Panc1 (cell line): Measurements from ENCODE around the gene GADD45G. TPM values are rescaled to one million over a fixed set of nuclear protein-coding genes. Genes with fewer than 3 reads are reported as not detected.

Source experiments
- ATAC-seq: fragments of 200-7000 bp; cut with Tn5 transposase; 2 replicates; pipeline ENCODE4 v1.9.1; 2020; ENCODE audit warnings: mild to moderate bottlenecking, moderate library complexity
- BruUV-seq: library from RNA; stranded (reverse); fragments of 400-500 nt; replicated peaks from 2 replicates; lab custom pipeline; 2021; lab: Mats Ljungman, UMichigan
- CTCF ChIA-PET: fragments of 300-600 bp; sonication (Branson Sonifier 250); formaldehyde crosslinking; loops from one replicate; lab custom pipeline; 2022; ENCODE audit warnings: antibody characterized with exemption; lab: Charles Lee
- POLR2A ChIA-PET: fragments of 300-600 bp; sonication (Branson Sonifier 250); formaldehyde crosslinking; loops from one replicate; lab custom pipeline; 2022; ENCODE audit warnings: antibody characterized with exemption; lab: Charles Lee
- DNase-seq: peaks from one replicate; pipeline ENCODE4 v3.0.0-alpha.2; 2010; ENCODE audit warnings: low read depth, low spot score
- H3K27ac ChIP-seq: 2 replicates; pipeline ENCODE4 v1.5.1; 2011; ENCODE audit warnings: mild to moderate bottlenecking, low read length, inconsistent platforms
- H3K27me3 ChIP-seq: fragments of 200-500 bp; sonication (Bioruptor generic); 2 replicates; pipeline ENCODE4 v1.6.0; 2014; ENCODE audit warnings: low read length, inconsistent platforms; ENCODE audit not compliant: control insufficient read depth, insufficient read depth
- H3K36me3 ChIP-seq: fragments of 200-500 bp; sonication (Bioruptor generic); 2 replicates; pipeline ENCODE4 v1.5.1; 2014; ENCODE audit warnings: inconsistent platforms, mild to moderate bottlenecking, low read length, moderate library complexity; ENCODE audit not compliant: control insufficient read depth, insufficient read depth
- H3K4me1 ChIP-seq: 2 replicates; pipeline ENCODE4 v1.5.1; 2011; ENCODE audit warnings: inconsistent platforms, mild to moderate bottlenecking, low read length, moderate library complexity; ENCODE audit not compliant: control insufficient read depth, insufficient read depth
- H3K4me3 ChIP-seq, 2 experiments: 2 replicates each; pipeline ENCODE4 v1.5.1; 2011 to 2012; ENCODE audit warnings: low read depth in 2 of 2, low read length in 2 of 2, mild to moderate bottlenecking in 2 of 2, inconsistent platforms in 1 of 2, moderate library complexity in 1 of 2
- H3K9me3 ChIP-seq: fragments of 200-500 bp; sonication (Bioruptor generic); 2 replicates; pipeline ENCODE4 v1.5.1; 2014; ENCODE audit warnings: low read depth, mild to moderate bottlenecking, inconsistent platforms, low read length, moderate library complexity; ENCODE audit not compliant: control insufficient read depth, insufficient read depth
- CTCF ChIP-seq: fragments of 450-650 bp; IDR thresholded peaks from 2 replicates; pipeline ENCODE4 v1.5.1; 2017; ENCODE audit warnings: mild to moderate bottlenecking
- POLR2AphosphoS5 ChIP-seq: IDR thresholded peaks from 2 replicates; pipeline ENCODE4 v1.6.1; 2012; ENCODE audit warnings: mild to moderate bottlenecking, low read depth, low read length, moderate library complexity
- REST ChIP-seq, 2 experiments: IDR thresholded peaks; 2 replicates each; pipeline ENCODE4 v1.6.1; 2011 to 2012; ENCODE audit warnings: low read depth in 2 of 2, control low read depth in 1 of 2, low read length in 1 of 2, mild to moderate bottlenecking in 1 of 2, moderate library complexity in 1 of 2; ENCODE audit not compliant: insufficient read depth in 1 of 2
- SIN3A ChIP-seq: IDR thresholded peaks from 2 replicates; pipeline ENCODE4 v1.6.1; 2012; ENCODE audit warnings: low read depth, mild to moderate bottlenecking, low read length, moderate library complexity, borderline replicate concordance; ENCODE audit not compliant: insufficient read depth
- TCF7L2 ChIP-seq: IDR thresholded peaks from 2 replicates; pipeline ENCODE4 v1.6.1; 2011; ENCODE audit warnings: mild to moderate bottlenecking, low read depth, low read length, inconsistent platforms
- in situ Hi-C: cut with HindIII; loops from 2 replicates; pipeline ENCODE4 v1.10.0; 2016; ENCODE audit warnings: low sequenced_read_pairs, low pct_unique_long_range_greater_than_20kb
- intact Hi-C: fragments of 100-400 bp; cut with micrococcal nuclease; formaldehyde crosslinking; loops from one replicate; pipeline ENCODE4 v1.10.0; 2022; ENCODE audit not compliant: unreplicated experiment
- total RNA-seq: library from RNA; stranded (reverse); gene quantifications from one replicate; pipeline ENCODE4 v1.2.1, GENCODE V29; 2021; ENCODE audit not compliant: unreplicated experiment

GADD45G gene
- total RNA-seq, 1 experiment from 2014 or later, result 1.2 TPM

GRCh38 chr9:89594811-89595550 is 9.8 kb upstream of the GADD45G start:
- in situ Hi-C loops, result no loop called here
- Histone ChIP-seq H3K36me3 (no peaks in the 10 kb centered on the region), H3K27me3 (no peaks in the 10 kb centered on the region; the same call in 1 of the 2 replicates), H3K4me3 (no peak overlapping the region), H3K4me1 (no peaks in the 10 kb centered on the region), H3K9me3 (no peaks in the 10 kb centered on the region), H3K27ac (no peak overlapping the region)
- no peak for ATAC-seq
- TF ChIP-seq REST (IDR thresholded peaks at IDR 0.05; ENCODE audit: insufficient read depth in 1 of 2, low read depth in 2 of 2, low read length in 1 of 2), result no peak
- no peak for TF ChIP-seq POLR2AphosphoS5
- no peak for TF ChIP-seq CTCF
- TF ChIP-seq SIN3A, result no peak
- no peak for TF ChIP-seq TCF7L2
- POLR2A ChIA-PET, result no interaction called here
- intact Hi-C loops, result loop anchor here (10.0 kb wide), 1 partner anchor 630 kb away; no protein-coding TSS in a partner anchor
- CTCF ChIA-PET, result no interaction called here
- BruUV-seq, result no TSS peak
- no peak for DNase-seq

- TF ChIP-seq POLR2AphosphoS5 (no peak), REST (IDR thresholded peaks at IDR 0.05; ENCODE audit: insufficient read depth in 1 of 2, low read depth in 2 of 2, low read length in 1 of 2) (no peak), TCF7L2 (no peak), SIN3A (no peak), CTCF (no peak)
- no peak overlapping the region for H3K27ac ChIP-seq
- no peak overlapping the region for H3K4me3 ChIP-seq
- BruUV-seq, result no TSS peak
- CTCF ChIA-PET, result no interaction called here
- ATAC-seq, result no peak
- no peaks in the 10 kb centered on the region for H3K36me3 ChIP-seq
- no peaks in the 10 kb centered on the region for H3K4me1 ChIP-seq
- intact Hi-C loops, result loop anchor here (10.0 kb wide), 1 partner anchor 629 kb away; no protein-coding TSS in a partner anchor
- no peak for DNase-seq
- H3K27me3 ChIP-seq, result no peaks in the 10 kb centered on the region; the same call in 1 of the 2 replicates
- no peaks in the 10 kb centered on the region for H3K9me3 ChIP-seq
- POLR2A ChIA-PET, result no interaction called here
- in situ Hi-C loops, result no loop called here
Measured at GRCh38 chr9:89595646-89596045, 9.2 kb upstream of the GADD45G start.
